Measurements from ENCODE around the gene HOXD4.

- TF ChIP-seq EP300 (conservative IDR thresholded peaks at IDR 0.05; ENCODE audit: poor library complexity, severe bottlenecking) = no peak
- no peak for TF ChIP-seq CTCF (IDR thresholded peaks at IDR 0.05; ENCODE audit: poor library complexity, severe bottlenecking)
- TF ChIP-seq, protein P1, sequence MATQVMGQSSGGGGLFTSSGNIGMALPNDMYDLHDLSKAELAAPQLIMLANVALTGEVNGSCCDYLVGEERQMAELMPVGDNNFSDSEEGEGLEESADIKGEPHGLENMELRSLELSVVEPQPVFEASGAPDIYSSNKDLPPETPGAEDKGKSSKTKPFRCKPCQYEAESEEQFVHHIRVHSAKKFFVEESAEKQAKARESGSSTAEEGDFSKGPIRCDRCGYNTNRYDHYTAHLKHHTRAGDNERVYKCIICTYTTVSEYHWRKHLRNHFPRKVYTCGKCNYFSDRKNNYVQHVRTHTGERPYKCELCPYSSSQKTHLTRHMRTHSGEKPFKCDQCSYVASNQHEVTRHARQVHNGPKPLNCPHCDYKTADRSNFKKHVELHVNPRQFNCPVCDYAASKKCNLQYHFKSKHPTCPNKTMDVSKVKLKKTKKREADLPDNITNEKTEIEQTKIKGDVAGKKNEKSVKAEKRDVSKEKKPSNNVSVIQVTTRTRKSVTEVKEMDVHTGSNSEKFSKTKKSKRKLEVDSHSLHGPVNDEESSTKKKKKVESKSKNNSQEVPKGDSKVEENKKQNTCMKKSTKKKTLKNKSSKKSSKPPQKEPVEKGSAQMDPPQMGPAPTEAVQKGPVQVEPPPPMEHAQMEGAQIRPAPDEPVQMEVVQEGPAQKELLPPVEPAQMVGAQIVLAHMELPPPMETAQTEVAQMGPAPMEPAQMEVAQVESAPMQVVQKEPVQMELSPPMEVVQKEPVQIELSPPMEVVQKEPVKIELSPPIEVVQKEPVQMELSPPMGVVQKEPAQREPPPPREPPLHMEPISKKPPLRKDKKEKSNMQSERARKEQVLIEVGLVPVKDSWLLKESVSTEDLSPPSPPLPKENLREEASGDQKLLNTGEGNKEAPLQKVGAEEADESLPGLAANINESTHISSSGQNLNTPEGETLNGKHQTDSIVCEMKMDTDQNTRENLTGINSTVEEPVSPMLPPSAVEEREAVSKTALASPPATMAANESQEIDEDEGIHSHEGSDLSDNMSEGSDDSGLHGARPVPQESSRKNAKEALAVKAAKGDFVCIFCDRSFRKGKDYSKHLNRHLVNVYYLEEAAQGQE (IDR thresholded peaks at IDR 0.05; ENCODE audit: borderline replicate concordance) = no peak
- TF ChIP-seq EZH2 (IDR thresholded peaks at IDR 0.05; ENCODE audit: borderline replicate concordance, insufficient read depth, low read length, poor library complexity, severe bottlenecking) = peak; percentile 7
- TF ChIP-seq MXI1 (conservative IDR thresholded peaks at IDR 0.05; ENCODE audit: poor library complexity, severe bottlenecking) = no peak
- TF ChIP-seq POLR2AphosphoS5 (IDR thresholded peaks at IDR 0.05) = no peak
- no peak for TF ChIP-seq TAF1 (IDR thresholded peaks at IDR 0.05; ENCODE audit: low read depth)
- no peak for TF ChIP-seq SMC3 (conservative IDR thresholded peaks at IDR 0.05; ENCODE audit: poor library complexity)
Observed at GRCh38 chr2:176160251-176160985, 9.1 kb downstream of the HOXD4 start.
